Adrenal gland (tissue), 12 donors: ENCODE results near the gene NLGN2. TPM values are rescaled to one million over a fixed set of nuclear protein-coding genes. Genes with fewer than 3 reads are reported as not detected.

Experiments used
- DNase-seq, 7 donors: peaks; one replicate each; pipeline ENCODE4 v3.0.0-alpha.2; 2019 to 2020
- H3K27ac ChIP-seq, 5 donors: fragments of 200-600 bp; sonication (generic) in 4 of 5; 1 replicate in 3 of 5; 2 replicates in 2 of 5; pipeline versions ENCODE4 v1.5.1 to v1.8.0; 2016 to 2020; ENCODE audit warnings: mild to moderate bottlenecking in 1 of 5
- H3K27me3 ChIP-seq: fragments of 200-600 bp; 2 replicates; pipeline ENCODE4 v1.8.0; 2021
- H3K36me3 ChIP-seq, 2 donors: fragments of 200-600 bp; replicated peaks in 1 of 2; 1 replicate in 1 of 2; 2 replicates in 1 of 2; pipeline versions ENCODE4 v1.5.1 to v1.8.0; 2018 to 2022
- H3K4me1 ChIP-seq, 2 donors: fragments of 200-600 bp; replicated peaks in 1 of 2; 1 replicate in 1 of 2; 2 replicates in 1 of 2; pipeline versions ENCODE4 v1.5.1 to v1.8.0; 2018 to 2021
- H3K4me3 ChIP-seq, 4 donors: fragments of 200-600 bp; sonication (generic) in 3 of 4; one replicate each; pipeline ENCODE4 v1.5.1; 2016 to 2018
- H3K9me3 ChIP-seq, 3 donors: fragments of 200-600 bp; sonication (generic) in 1 of 3; replicated peaks in 1 of 3; 1 replicate in 2 of 3; 2 replicates in 1 of 3; pipeline versions ENCODE4 v1.5.1 to v1.8.0; 2016 to 2021
- CTCF ChIP-seq, 6 experiments: fragments of 450-650 bp in 4 of 6; fragments of 200-600 bp in 2 of 6; sonication (generic) in 1 of 6; IDR thresholded peaks; 1 replicate in 5 of 6; 2 replicates in 1 of 6; pipeline versions ENCODE4 v1.5.1 to v1.8.0; 2016 to 2021; ENCODE audit warnings: antibody characterized with exemption in 6 of 6, mild to moderate bottlenecking in 2 of 6, moderate library complexity in 1 of 6
- POLR2A ChIP-seq, 2 donors: fragments of 450-650 bp; IDR thresholded peaks; one replicate each; pipeline ENCODE4 v1.6.1; 2017; ENCODE audit warnings: antibody characterized with exemption in 2 of 2, mild to moderate bottlenecking in 2 of 2, moderate library complexity in 1 of 2
- WGBS, 4 donors: extraction: QIAGEN DNeasy Blood & Tissue Kit in 2 of 4; methylation state at CpG; one replicate each; pipeline versions ENCODE4 v1.1.5 to v1.1.7; 2013 to 2017; 5-methylcytosine and 5-hydroxymethylcytosine counted together
- intact Hi-C, 2 donors: fragments of 100-400 bp; cut with DNase I; formaldehyde crosslinking; loops; one replicate each; pipeline versions ENCODE4 v1.14.1 to v1.15.0; 2022 to 2023
- polyA plus RNA-seq, 3 donors: library from polyadenylated mRNA; stranded (reverse); fragments of 200-250 nt in 2 of 3; fragments of 350-450 nt in 1 of 3; fragmentation: Illumina TruSeq in 1 of 3; extraction: RNeasy Lipid Tissue Mini Kit (QIAGEN cat#74804) in 1 of 3; gene quantifications; one replicate each; pipeline ENCODE4 v1.2.3, GENCODE V29; 2013 to 2014
- total RNA-seq, 9 donors: library from RNA; depleted of rRNA in 4 of 9; stranded (reverse); fragments of >200 nt in 4 of 9; fragments of 120-200 nt in 1 of 9; fragmentation: NEBNext Ultra II Directional in 1 of 9; extraction: Animal tissue kit (Norgen Biotek cat#: 25700) in 1 of 9; gene quantifications; one replicate each; pipeline versions ENCODE4 v1.1.0 to v1.2.4, GENCODE V29; 2013 to 2023
- donor health status: healthy with polysubstance abuse.
- donor health status: Bipolar disorder and iron deficiency.
- donor health status: DM: yes; HTN: yes; CAD: no.
- donor health status: DM: no; HTN: no; CAD: no.
- donor health status: DM: no; HTN: no; CAD: no.
- donor health status: DM: yes; HTN: yes; CAD: no.

Gene NLGN2
- total and polyA plus RNA-seq, 12 donors: 2.8 to 44.6 (median 16.6) TPM

DNA sequence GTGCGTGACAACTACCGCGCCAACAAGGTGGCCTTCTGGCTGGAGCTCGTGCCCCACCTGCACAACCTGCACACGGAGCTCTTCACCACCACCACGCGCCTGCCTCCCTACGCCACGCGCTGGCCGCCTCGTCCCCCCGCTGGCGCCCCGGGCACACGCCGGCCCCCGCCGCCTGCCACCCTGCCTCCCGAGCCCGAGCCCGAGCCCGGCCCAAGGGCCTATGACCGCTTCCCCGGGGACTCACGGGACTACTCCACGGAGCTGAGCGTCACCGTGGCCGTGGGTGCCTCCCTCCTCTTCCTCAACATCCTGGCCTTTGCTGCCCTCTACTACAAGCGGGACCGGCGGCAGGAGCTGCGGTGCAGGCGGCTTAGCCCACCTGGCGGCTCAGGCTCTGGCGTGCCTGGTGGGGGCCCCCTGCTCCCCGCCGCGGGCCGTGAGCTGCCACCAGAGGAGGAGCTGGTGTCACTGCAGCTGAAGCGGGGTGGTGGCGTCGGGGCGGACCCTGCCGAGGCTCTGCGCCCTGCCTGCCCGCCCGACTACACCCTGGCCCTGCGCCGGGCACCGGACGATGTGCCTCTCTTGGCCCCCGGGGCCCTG lies 9.5 kb downstream of the NLGN2 start:
- Histone ChIP-seq H3K27ac (no peak overlapping the region), H3K36me3 (no peaks in the 10 kb centered on the region), H3K9me3 (no peaks in the 10 kb centered on the region), H3K4me1 (no peaks in the 10 kb centered on the region), H3K4me3 (no peak overlapping the region), H3K27me3 (no peaks in the 10 kb centered on the region)
- WGBS, 4 donors: 92 to 97% (median 95%) methylated on average over 30 to 54 of the region's 54 CpGs
- TF ChIP-seq CTCF (IDR thresholded peaks at IDR 0.05) (no peak), POLR2A (IDR thresholded peaks at IDR 0.05) (no peak)
- intact Hi-C loops: no loop called here
- no peak for DNase-seq

DNA sequence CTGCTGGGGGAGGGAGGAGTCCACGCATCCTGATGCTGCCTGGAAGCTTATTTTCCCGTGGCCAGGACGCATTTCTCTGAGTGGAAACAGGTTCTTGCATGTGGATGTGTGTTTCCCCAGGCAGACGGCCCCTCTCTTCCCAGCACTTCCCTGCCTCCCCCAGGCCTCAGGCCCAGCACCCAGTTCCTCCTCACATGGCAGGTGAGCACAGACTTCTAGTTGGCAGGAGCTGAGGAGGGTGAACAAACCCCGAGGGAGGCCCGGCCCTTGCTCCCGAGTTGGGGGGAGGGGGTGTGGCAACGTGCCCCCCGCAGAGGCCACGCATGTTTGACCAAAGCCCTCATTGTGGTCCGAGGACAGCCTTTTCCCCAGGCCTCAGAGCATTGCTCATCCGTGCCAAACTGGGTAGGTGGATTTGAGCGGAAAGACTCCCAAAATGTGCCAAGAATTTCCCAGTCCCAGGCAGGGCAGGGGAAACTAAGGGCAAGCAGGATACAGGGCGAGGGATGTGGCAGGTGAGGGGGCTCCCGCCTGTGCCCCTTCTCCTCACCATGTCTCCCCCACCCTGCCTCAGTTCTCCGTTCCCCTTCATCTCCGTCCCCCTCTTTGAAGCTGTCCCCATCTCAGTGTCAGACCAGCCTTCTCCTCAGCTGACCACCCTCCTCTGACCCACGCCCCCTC lies 11.0 kb downstream of the NLGN2 start:
- Histone ChIP-seq H3K9me3 (no peaks in the 10 kb centered on the region), H3K27ac (no peak overlapping the region), H3K27me3 (no peaks in the 10 kb centered on the region), H3K4me3 (no peak overlapping the region), H3K36me3 (no peaks in the 10 kb centered on the region), H3K4me1 (no peaks in the 10 kb centered on the region)
- intact Hi-C loops: no loop called here
- 59 to 70% (median 66%) methylated on average over 11 to 18 of the region's 18 CpGs for WGBS, 4 donors
- TF ChIP-seq CTCF (IDR thresholded peaks at IDR 0.05) (no peak), POLR2A (IDR thresholded peaks at IDR 0.05) (no peak)
- no peak for DNase-seq

- Histone ChIP-seq H3K27ac (no peak within 1 kb of the TSS), H3K4me3 (no peak within 1 kb of the TSS), H3K27me3 (no peaks in the 10 kb centered on the region), H3K36me3 (no peaks in the 10 kb centered on the region), H3K9me3 (no peaks in the 10 kb centered on the region), H3K4me1 (no peaks in the 10 kb centered on the region)
- intact Hi-C loops: no loop called here
- no peak for DNase-seq
- 44 to 75% (median 75%) methylated on average over 8 to 17 of the region's 17 CpGs for WGBS, 4 donors
- TF ChIP-seq POLR2A (IDR thresholded peaks at IDR 0.05) (no peak), CTCF (IDR thresholded peaks at IDR 0.05) (no peak)
Observed at GRCh38 chr17:7419819-7420610, 12.4 kb downstream of the NLGN2 start, which contains the start of gene SPEM1. Gene SPEM1, plus strand, starts transcription at chr17:7420324. Its CDS starts 61 bp downstream, at chr17:7420385.

GRCh38 chr17:7421186-7421585 lies 13.5 kb downstream of the NLGN2 start:
- no peak for DNase-seq
- H3K27ac ChIP-seq: no peak overlapping the region
- H3K4me3 ChIP-seq: no peak overlapping the region
- 77 to 96% (median 93%) methylated on average over 2 to 16 of the region's 16 CpGs for WGBS, 4 donors
- no peaks in the 10 kb centered on the region for H3K36me3 ChIP-seq
- intact Hi-C loops: no loop called here
- H3K9me3 ChIP-seq: no peaks in the 10 kb centered on the region
- H3K27me3 ChIP-seq: no peaks in the 10 kb centered on the region
- TF ChIP-seq POLR2A (IDR thresholded peaks at IDR 0.05) (no peak), CTCF (IDR thresholded peaks at IDR 0.05) (no peak)
- H3K4me1 ChIP-seq: no peaks in the 10 kb centered on the region
